OCI-LY7 (cell line): ENCODE measurements around the gene BNIP3.

ENCODE experiments used
- EZH2phosphoT487 ChIP-seq: fragments of 200-600 bp; sonication (generic); IDR thresholded peaks from 2 replicates; pipeline ENCODE4 v1.6.1; 2018; ENCODE audit warnings: low read depth, borderline replicate concordance, mild to moderate bottlenecking, mixed run types, antibody characterized with exemption, low read length, moderate library complexity, mixed read lengths
- TF ChIP-seq, protein P1 (sequence below): fragments of 200-600 bp; sonication (generic); conservative IDR thresholded peaks from 2 replicates; pipeline ENCODE4 v1.5.1; 2014; ENCODE audit warnings: mild to moderate bottlenecking, antibody characterized with exemption, low read length, moderate library complexity, mixed read lengths

GRCh38 chr10:131998845-131999681 is 17.3 kb upstream of the BNIP3 start:
- TF ChIP-seq, protein P1, sequence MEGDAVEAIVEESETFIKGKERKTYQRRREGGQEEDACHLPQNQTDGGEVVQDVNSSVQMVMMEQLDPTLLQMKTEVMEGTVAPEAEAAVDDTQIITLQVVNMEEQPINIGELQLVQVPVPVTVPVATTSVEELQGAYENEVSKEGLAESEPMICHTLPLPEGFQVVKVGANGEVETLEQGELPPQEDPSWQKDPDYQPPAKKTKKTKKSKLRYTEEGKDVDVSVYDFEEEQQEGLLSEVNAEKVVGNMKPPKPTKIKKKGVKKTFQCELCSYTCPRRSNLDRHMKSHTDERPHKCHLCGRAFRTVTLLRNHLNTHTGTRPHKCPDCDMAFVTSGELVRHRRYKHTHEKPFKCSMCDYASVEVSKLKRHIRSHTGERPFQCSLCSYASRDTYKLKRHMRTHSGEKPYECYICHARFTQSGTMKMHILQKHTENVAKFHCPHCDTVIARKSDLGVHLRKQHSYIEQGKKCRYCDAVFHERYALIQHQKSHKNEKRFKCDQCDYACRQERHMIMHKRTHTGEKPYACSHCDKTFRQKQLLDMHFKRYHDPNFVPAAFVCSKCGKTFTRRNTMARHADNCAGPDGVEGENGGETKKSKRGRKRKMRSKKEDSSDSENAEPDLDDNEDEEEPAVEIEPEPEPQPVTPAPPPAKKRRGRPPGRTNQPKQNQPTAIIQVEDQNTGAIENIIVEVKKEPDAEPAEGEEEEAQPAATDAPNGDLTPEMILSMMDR = no peak
- TF ChIP-seq EZH2phosphoT487 = no peak
